T follicular helper cell (primary cell): Measurements from ENCODE around the gene KLHL21.

Experiments
- DNase-seq: peaks from one replicate; pipeline ENCODE4 v3.0.0-alpha.2; 2020; ENCODE audit warnings: low read depth

Gene KLHL21

DNA sequence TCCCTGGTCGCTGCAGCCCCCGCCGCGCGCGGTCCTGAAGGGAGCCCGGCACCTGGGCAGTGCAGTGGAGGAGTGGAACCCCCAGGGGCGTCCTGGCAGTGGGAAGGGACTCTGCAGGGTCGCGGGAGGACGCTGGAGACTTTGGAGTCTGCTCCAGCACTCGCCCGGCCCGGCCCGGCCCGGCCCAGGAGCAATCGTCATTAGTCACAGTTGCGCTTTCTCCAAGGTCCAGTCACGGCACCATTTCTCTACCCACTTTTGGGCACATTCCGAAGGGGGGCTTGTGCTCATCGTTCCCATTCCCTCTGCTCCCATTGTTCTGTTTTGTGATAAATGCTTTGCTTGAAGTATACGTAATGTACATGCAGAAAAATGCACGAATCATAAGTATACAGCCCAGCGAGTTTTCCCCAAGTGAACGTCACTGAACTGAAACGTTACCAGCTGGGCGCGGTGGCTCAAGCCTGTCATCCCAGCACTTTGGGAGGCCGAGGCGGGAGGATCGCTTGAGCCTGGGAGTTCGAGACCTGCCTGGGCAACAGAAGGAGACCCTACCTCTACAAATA lies 23.0 kb upstream of the KLHL21 start:
- no peak for DNase-seq

GRCh38 chr1:6624710-6625583 lies 22.3 kb upstream of the KLHL21 start, which contains the start of gene THAP3:
TSS of gene THAP3 (plus strand) at chr1:6624868. CDS start at chr1:6625219, 351 bp downstream.
- DNase-seq: peak; percentile 88

DNA sequence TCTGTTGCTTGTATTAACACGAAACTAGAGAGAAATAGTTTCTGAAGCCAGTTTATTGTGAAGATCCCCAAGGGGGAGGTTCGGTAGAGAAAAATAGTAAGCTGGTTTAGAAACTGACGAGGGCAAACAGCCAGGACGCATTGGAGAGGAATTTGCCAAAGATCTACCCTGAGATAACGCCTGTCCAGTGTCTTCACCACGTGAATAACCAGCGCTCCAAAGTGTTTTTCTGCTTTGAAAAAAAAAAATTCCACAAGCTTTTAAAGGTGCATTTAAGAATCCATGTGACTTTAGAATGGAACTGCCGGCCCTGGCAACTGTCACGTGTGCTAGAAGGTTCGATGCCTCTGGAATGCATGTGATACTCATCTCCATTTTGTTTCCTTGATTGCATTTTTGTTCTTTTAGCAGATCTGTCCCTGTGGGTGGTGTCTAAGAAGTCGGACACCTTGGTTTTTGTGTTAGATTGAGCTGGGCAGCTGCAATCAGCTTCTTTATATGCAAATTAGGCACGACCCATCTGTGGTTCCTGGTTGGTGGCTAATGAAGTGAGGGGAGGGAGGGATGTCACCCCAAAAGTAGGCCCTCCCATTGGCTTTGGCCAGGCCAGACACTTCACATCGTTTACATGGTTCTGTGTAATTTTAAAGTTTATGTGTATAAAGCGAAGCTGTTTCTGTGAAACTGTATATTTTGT lies 20.7 kb upstream of the KLHL21 start:
- no peak for DNase-seq

DNA sequence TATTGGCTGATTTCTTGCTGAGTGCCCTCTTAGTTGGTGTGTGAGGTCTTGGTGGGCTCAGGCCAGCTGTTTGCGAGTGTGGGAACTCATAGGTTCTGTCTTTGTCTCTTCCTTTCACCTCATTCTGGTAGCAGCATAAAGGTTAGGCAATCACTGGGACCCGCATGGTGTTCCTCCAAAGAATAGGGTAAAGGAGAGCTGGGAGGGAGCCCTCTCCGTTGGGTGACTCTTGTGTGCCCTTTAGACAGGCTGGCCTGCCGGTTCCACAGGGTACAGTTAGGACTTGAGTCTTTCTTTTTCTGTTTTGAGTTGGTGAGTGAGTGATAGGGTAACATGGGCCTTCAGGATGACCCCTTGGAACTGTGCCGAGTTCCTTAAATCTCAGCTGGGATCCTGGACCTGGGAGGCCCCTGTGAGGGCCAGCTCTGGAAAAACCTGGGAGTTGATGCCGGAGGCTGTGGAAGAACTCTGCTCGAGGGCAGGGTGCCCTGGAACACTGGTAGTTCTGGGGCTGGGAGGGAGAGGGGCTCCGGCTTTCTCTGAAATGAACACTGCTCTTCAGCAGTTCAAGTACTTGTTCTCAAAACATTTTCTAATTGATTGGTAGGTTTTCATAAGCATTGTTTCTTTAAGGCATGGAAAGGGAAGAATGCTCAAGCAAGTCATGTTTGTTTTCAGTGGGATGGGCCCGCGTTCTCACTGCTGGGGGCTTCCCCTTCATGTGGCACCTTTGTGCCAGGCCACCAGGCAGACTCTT lies 19.9 kb upstream of the KLHL21 start:
- DNase-seq: no peak

DNA sequence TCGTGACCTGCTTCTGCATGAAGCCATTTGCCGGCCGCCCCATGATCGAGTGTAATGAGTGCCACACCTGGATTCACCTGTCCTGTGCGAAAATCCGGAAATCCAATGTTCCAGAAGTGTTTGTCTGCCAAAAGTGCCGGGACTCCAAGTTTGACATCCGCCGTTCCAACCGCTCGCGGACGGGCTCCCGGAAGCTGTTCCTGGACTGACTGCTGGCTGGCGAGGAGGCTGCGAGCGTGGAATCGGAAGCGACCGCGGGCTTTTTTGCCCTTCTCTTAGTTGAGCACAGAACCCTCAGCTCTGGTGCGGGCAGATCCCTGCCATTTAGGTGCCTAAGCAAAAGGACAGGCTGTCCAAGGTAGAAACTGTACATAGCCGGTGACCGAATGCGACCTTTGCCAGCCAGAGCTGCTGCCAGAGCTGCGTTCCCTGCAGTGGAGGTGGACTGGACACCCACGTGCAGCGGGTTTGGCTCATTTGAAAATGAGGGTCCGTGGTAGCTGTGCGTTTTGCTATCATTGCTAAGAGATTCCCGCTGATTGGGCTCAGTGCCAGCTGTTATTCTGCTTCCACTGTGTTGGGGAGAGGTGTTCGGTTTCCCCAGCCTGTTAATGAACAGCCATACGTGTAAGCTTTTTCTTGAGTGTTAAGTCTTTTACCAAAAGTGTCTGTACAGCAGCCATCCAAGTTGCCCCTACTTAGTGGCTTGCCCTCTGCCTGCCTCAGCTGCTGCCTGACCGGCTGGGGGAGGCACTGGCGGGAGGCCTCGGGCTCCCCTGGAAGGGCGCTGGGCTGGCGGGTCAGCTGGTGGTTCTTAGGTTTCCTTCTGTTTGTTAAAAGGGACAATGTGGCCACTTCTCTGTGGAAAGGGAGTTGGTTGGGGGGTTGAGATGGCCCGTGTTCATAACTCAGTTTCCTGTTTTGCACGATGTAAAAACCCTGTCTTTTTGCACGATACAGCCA lies 19.0 kb upstream of the KLHL21 start:
- no peak for DNase-seq

DNA sequence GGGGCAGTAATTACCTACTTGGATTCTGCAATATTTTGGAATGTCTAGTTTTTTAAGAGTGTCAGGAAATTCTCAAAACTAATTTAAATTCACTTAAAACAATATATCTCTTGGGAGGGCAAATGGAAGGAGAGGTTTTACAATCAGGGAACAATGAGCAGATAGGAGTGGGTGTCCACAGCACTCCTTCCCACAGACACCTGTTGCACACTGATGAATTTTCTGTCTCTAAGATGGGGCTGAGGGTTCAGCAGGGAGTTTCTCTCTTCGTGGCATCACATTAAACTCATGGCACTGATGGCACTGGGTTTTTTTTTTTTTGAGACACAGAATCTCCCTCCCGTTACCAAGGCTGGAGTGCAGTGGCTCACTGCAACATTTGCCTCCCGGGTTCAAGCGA lies 16.4 kb upstream of the KLHL21 start:
- no peak for DNase-seq

DNA sequence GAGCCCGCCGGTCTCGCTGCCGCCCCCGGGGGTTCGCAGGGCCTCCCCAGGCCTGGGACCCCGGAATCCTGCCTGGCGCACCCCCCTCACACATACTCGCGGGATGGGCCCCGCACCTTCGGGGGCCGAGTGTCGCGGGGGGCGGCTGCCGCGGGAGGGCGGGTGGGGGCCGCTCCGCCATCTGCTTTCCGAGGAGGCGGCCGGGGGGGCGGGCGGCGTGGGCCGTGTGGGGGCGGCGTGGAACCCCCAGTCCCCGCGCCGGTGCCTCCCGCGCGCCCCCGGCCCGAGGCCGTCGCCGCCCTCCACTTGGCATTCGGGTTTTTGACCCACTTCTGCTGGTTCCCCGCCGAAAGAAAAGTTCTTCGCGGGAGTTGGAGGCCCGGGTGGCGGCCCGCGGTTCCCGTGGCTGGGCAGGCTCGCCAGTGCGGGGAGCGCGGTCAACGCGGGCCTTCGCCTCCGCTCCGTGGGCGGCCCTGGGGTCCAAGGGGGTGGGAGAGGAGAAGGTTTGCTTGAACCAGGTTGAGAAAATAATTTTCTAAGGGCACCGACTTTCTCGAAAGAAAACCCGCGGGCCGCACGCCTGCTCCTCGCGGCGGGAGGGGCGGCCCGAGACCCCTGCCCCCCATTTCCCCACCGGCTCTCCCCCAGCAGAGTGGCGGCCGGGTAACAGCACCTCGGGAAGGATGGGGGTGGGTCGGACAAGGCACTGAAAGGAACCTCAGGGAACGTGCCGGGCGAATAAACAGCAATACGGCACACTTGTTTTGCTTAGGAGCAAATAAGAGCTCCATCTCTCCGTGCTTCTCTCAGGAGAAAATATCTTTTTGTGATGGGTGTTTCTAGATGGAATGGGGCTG lies 12.5 kb upstream of the KLHL21 start:
- DNase-seq: no peak

DNA sequence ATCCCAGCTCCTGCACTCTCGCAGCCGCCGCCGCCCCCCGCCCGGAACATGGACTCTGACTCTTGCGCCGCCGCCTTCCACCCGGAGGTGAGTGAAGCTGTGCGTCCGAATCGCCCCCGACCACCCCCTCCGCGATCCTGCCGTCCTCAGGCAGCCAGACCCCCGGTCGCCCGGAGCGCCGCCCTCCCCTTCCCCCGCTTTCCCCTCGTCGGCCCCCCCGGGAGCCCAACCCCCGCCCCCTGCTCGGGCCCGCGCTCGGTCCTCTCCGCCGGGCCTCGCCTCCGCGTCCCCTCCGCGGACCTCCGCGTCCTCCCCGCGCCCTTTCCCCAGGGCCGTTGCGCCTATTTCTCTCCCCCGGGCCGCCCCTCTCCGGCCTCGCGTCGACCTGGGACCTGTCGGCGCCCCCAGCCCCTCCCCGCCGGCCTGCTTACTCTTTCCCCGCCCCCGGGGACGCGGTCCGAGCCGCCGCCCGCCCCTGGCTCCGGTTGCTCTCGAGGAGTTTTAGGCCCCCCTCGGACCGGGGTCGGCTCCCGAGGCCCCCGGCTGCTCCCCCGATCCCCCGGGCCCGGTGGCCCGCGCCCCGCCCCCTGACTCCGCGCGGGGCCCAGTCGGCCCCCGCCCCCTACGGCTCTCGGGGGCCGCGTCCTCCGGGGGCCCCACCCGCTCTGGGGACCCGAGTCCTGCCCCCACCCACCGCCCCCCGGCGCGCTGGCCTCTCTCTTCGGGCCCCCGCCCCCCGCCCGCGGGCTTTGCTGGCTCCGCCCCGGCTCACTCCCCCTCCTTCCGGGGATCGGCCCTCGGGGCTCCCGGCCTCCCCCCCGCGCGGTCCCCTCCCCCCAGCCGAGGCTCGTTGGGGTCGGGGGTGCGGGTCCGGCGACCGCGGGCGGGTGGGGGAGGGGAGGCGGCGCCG lies 11.6 kb upstream of the KLHL21 start:
- peak; percentile 41 for DNase-seq

GRCh38 chr1:6613361-6614018 lies 10.8 kb upstream of the KLHL21 start, which contains the start of gene PHF13:
TSS of gene PHF13 (plus strand) at chr1:6613731. CDS start at chr1:6614067, 336 bp downstream.
- DNase-seq: peak; percentile 99

DNA sequence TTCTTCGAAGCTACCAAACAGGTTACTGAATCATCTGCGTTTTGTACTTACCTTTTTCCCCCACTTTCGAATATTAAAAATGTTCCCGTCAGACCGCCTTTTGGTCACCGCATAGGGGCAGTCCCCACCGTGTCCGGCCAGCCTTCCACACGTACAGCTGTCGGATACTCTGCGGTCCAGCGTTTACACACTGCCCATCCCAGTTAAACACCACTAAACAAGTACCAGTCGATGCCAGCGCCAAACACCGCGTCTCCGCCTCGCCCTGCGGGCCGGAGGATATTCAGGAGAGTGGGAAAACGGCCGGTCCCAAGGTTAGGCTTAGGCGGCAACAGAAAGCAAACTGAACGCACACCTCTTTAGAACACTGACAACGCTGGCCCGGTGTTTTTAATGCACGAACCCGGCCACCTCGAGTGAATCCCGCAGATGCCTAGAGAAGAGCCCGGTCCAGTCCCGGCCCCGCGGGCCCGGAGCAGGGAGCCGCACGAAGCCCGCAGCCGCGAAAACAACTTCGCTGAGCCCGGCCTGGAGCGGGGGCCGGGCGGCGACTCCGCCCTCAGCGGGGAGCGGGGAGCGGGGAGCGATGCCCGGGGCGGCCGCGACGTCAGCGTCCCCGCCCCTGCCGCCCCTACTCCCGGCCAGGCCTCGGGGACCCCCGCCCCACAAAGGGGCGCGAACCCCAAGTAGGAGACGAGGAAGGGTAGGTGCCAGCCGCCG lies 10.1 kb upstream of the KLHL21 start:
- DNase-seq: no peak

DNA sequence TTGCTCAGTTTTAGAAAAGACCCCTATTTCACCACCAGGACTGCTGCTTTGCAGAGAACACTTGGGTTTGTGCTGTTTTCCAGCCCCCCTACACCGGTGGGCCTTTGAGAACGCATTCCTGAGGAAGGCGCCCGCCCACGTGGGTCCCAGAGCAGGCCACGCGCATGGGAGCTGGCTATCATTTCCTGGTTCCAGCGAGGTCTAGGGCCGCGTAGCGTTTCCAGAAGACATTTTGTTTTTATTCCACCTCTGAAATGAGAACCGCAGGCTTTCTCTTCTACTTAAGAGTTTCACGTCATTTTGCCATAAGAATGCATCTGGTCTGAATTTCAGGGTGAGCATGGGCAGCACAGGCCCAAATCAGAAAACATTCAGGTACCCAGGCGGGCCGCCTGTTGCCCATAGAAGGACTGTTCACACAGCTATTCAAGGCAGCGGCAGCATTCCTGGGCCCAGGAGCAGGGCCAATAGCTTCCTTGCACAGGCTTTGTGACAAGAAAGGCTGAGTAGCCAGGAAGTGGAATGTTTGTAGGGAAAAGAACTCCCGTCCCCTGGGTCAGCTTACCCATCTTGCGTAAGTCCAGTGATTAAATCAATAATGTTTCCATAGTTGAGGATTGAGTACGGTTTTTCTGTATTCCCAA lies 1.4 kb upstream of the KLHL21 start:
- no peak for DNase-seq

- DNase-seq: peak; percentile 46
Observed at GRCh38 chr1:6603238-6603914, 707 bp upstream of the KLHL21 start.

GRCh38 chr1:6601923-6602668 lies 573 bp downstream of the KLHL21 start:
- no peak for DNase-seq

DNA sequence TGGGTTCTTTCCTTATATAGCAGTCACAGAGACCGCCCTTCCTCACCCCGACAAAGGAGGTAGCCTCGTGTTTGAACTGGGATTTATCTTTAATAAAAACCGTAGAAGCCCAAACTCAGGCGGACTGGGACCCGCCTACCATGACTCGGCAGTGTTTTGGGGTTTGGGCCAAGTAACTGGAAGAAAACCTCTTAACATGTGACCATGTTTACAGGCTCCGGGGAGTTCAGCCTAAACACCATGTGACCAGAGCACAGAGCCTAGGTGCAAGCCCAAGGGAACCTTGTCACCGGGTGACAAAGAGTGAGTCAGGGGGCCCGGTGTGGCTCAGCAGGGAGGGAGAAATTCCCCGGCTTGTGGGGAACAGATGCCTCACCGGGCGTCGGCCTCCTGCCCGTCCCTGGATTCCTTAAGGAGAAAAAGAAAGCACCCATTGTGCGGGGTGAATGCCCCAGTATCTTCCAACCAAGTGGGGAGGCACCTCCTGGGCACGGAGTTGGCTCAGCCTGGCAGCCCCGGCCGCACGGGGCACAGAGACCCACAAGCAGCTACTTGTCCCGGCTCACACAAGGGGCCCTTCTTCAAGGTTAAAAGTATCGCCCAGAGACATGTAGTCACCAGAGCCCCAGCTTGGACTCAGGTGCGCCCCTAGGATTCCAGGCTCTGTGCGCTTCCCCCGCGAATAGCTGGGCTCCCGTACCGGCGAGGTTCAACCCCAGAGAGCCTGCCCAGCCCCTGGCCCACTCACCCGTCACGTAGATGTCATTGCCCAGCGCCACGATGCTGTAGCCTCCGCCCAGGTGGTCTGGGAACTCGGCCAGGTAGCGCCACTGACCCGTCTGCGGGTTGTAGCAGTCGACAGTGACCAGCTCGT lies 1.4 kb downstream of the KLHL21 start:
- peak; percentile 65 for DNase-seq
